ENCODE data around the gene C12orf42. TPM values are rescaled to one million over a fixed set of nuclear protein-coding genes. Genes with fewer than 3 reads are reported as not detected.

C12orf42 gene
- total RNA-seq, 4 donors from 2014 or later: 1.2 TPM; not detected in 3

DNA sequence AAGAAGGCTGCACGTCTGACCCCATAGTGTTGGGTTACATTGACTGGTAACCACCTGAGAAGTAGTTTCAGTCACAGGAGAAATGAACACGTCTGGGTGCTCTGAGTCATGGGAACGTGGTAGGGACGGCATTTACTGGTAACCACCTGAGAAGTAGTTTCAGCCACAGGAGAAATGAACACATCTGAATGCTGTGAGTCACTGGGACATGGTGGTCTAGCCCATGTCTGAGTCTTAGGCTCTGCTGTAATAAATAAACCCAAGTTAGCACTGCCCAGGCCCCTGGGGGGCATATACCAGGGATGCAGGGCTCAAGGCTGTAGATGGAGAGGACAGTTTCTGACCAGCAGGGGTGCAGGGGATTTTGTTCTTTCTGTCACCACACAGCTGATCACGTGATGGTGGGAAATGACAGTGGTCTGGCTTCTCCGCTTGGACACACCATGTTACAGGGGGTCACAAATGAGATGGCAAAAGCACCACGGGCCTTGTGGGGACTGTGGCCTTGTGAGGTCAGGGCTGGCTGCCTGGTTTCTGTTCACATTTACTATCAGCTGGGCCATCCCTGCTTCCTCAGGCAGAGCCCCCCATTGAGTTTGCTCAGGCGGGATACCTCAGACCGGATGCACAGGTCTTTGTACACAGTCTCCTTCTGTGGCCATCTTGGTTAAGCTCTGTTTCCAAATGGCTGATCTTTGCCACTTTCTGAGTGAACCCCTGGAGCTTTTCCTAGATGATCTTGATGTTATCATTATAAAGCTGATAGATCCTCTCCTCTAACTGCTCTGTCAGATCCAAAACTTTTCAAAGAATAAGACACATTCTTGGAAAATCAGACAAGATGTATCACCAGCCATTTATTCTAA is 9.8 kb upstream of the C12orf42 start:
- no peaks in the 10 kb centered on the region for H3K36me3 ChIP-seq
- H3K4me3 ChIP-seq: no peak overlapping the region
- no peak overlapping the region for H3K27ac ChIP-seq
- WGBS, 2 donors: 83 to 84% methylated on average over 9 of the region's 9 CpGs
- no peaks in the 10 kb centered on the region for H3K4me1 ChIP-seq
- DNase-seq (ENCODE audit: low spot score in 2 of 2): no peak
- TF ChIP-seq EP300 (IDR thresholded peaks at IDR 0.05) (no peak), POLR2A (IDR thresholded peaks at IDR 0.05) (no peak)
- TF ChIP-seq, protein P1, sequence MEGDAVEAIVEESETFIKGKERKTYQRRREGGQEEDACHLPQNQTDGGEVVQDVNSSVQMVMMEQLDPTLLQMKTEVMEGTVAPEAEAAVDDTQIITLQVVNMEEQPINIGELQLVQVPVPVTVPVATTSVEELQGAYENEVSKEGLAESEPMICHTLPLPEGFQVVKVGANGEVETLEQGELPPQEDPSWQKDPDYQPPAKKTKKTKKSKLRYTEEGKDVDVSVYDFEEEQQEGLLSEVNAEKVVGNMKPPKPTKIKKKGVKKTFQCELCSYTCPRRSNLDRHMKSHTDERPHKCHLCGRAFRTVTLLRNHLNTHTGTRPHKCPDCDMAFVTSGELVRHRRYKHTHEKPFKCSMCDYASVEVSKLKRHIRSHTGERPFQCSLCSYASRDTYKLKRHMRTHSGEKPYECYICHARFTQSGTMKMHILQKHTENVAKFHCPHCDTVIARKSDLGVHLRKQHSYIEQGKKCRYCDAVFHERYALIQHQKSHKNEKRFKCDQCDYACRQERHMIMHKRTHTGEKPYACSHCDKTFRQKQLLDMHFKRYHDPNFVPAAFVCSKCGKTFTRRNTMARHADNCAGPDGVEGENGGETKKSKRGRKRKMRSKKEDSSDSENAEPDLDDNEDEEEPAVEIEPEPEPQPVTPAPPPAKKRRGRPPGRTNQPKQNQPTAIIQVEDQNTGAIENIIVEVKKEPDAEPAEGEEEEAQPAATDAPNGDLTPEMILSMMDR (IDR thresholded peaks at IDR 0.05): no peak
- H3K9me3 ChIP-seq: no peaks in the 10 kb centered on the region
- no peaks in the 10 kb centered on the region for H3K27me3 ChIP-seq

DNA sequence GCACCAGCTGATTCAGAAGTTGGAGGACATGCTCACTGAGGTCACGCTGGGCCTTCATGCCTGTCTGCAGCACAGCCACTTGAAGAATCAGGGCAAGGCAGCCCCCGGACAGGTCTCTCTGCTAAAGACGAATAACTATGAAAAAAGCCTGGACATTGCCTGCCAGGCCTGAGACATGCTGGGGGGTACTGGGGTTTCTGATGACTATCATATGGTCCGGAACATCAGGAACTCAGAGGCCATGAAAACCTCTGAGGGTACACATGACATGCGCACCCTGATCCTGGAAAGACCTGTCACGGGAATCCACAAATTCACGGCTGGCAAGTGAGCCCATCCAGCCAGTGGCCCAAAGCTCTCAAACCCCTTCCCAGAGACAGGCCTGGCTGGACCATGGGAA is 8.8 kb upstream of the C12orf42 start:
- 90 to 91% methylated on average over 6 to 7 of the region's 7 CpGs for WGBS, 2 donors

DNA sequence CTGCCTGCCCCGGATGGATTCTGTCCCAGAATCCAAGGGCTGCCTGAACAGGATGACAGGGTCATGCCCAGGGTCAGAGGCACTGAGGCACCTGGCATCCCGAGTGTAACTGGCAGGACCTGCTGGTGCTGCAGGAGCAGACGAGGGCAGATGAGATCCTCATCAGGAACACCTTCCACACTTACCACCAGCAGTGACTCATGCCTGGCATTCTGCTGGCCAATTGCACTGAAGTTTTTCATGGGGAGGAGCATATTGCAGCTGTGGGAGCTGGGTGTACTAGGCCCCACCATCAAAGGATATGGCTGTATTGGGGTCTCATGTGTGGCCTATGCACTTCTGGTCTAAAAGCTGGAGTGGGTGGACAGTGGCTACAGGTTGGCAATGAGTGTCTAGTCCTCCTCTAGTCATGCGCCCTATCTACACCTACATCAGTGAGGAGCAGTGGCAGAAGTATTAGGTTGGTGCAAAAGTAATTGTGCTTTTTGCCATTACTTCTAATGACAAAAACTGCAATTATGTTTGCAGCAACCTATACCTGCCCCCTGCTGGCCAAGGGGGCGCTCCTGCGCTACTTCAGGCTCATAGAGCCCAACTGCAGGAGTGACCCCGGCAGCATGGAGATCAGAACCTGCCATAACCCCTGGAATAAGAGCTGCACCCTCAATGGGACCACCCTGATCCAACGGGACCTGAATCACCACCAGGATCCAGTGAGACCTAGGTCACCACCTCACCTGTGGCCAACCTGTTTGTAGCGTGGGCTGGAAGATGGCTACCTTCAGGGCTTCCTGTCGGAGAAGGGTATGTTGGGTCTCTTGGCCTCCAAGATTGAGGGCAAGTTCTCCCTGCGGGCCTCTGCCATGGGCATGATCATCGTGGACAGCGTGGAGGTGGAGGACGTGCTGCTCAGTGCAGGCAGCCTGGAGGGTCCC is 8.0 kb upstream of the C12orf42 start:
- 79 to 86% methylated on average over 11 to 12 of the region's 14 CpGs for WGBS, 2 donors
- DNase-seq (ENCODE audit: low spot score in 2 of 2): no peak
- Histone ChIP-seq H3K27me3 (no peaks in the 10 kb centered on the region), H3K4me1 (no peaks in the 10 kb centered on the region), H3K36me3 (no peaks in the 10 kb centered on the region), H3K4me3 (no peak overlapping the region), H3K9me3 (no peaks in the 10 kb centered on the region), H3K27ac (no peak overlapping the region)
- TF ChIP-seq, protein P1 (IDR thresholded peaks at IDR 0.05): peak in 3 of 5 experiments; percentile 20 to 36 (median 20)
- no peak for TF ChIP-seq EP300 (IDR thresholded peaks at IDR 0.05)

More for the DNA sequence above, 8.8 kb upstream of the C12orf42 start:
- no peaks in the 10 kb centered on the region for H3K9me3 ChIP-seq
- H3K4me3 ChIP-seq: no peak overlapping the region
- no peak for DNase-seq (ENCODE audit: low spot score in 2 of 2)
- H3K27ac ChIP-seq: no peak overlapping the region
- no peaks in the 10 kb centered on the region for H3K36me3 ChIP-seq
- no peaks in the 10 kb centered on the region for H3K27me3 ChIP-seq
- TF ChIP-seq, protein P1 (IDR thresholded peaks at IDR 0.05): no peak
- TF ChIP-seq POLR2A (IDR thresholded peaks at IDR 0.05): no peak
- H3K4me1 ChIP-seq: no peaks in the 10 kb centered on the region

DNA sequence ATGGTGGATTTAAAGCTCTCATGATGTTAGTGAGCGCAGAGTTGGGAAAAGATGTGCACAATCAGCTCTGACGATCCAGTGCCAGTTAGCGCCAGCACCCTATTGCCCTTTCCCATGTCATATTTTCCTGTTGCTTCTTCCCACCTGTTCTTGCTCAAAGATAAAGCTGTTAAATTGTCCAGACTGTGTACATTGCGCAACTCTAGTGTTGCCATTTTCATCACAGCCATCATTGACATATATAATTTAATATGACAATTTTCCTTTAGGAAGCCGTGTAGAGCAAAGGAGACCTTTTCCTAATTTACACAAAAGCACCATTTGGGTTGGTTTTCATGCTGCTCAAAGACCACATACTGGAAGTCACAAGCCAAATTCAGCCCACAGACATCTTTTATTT is 5.7 kb upstream of the C12orf42 start:
- H3K9me3 ChIP-seq: no peaks in the 10 kb centered on the region
- WGBS, 2 donors: 87 to 89% methylated on average over 5 of the region's 5 CpGs

More for the DNA sequence above, 5.7 kb upstream of the C12orf42 start:
- H3K4me1 ChIP-seq: no peaks in the 10 kb centered on the region
- DNase-seq (ENCODE audit: low spot score in 2 of 2): no peak
- TF ChIP-seq POLR2A (IDR thresholded peaks at IDR 0.05) (no peak), EP300 (IDR thresholded peaks at IDR 0.05) (no peak)
- TF ChIP-seq, protein P1 (IDR thresholded peaks at IDR 0.05): no peak
- no peak overlapping the region for H3K4me3 ChIP-seq
- peaks cover 0 to 2% of the 10 kb centered on the region in 2 donors for H3K27me3 ChIP-seq
- H3K27ac ChIP-seq: no peak overlapping the region
- H3K36me3 ChIP-seq: no peaks in the 10 kb centered on the region

Data from tibial nerve (tissue), 4 donors.